ENCODE measurements around the gene LSMEM2. TPM values are rescaled to one million over a fixed set of nuclear protein-coding genes. Genes with fewer than 3 reads are reported as not detected.

The LSMEM2 gene
- total and polyA plus RNA-seq, 9 of the 15 experiments (the other 6 are each of a cell fraction or from before 2014, with no cell fraction given), result not detected

- peaks cover 6% of the 10 kb centered on the region; the same call in 1 of the 2 replicates for H4K20me1 ChIP-seq (replicated peaks; ENCODE audit: control insufficient read depth, insufficient read depth, low read length)
- BruUV-seq (replicated peaks), result no TSS peak
- 2% methylated on average over 41 of the region's 55 CpGs for WGBS (ENCODE audit: insufficient coverage, low coverage, missing lambda C conversion rate)
- in situ Hi-C loops (cut with MboI), result no loop called here
- ATAC-seq, result peak; percentile 91
- H3K27ac ChIP-seq (ENCODE audit: extremely low read depth, low read depth, low read length), result peak within 1 kb of the TSS; percentile 54
- peaks cover 12 to 25% of the 10 kb centered on the region in 2 experiments; a peak in 4 of 5 replicates for H3K4me1 ChIP-seq (replicated peaks in 1 of 2; ENCODE audit: control insufficient read depth in 2 of 2, insufficient read depth in 2 of 2, low read length in 2 of 2)
- H2AFZ ChIP-seq (ENCODE audit: low read depth, low read length), result peak within 1 kb of the TSS; percentile 87
- H3K9ac ChIP-seq (ENCODE audit: insufficient read depth in 1 of 2, low read depth in 2 of 2, low read length in 2 of 2), result peak within 1 kb of the TSS; percentile 78 to 98
- FAIRE-seq, result peak; percentile 97
- H3K4me2 ChIP-seq (ENCODE audit: insufficient read depth, low read length), result peak within 1 kb of the TSS; percentile 86
- POLR2A ChIA-PET, result interaction anchor here (0.6 to 2.1 kb wide), 15 partner anchors 9 to 56 kb away, joined by 3 to 31 read pairs (median 4); partner anchors contain the start of genes HYAL1, HYAL3, NAA80 and RASSF1
- H3K79me2 ChIP-seq (ENCODE audit: control insufficient read depth, insufficient read depth, low read length), result peaks cover 24% of the 10 kb centered on the region
- peaks cover 63% of the 10 kb centered on the region; the same call in 2 of the 3 replicates for H3K36me3 ChIP-seq (ENCODE audit: control insufficient read depth, insufficient read depth, low read length)
- H3K27me3 ChIP-seq (ENCODE audit: control insufficient read depth in 2 of 2, insufficient read depth in 2 of 2, low read length in 2 of 2), result no peaks in the 10 kb centered on the region
- no peaks in the 10 kb centered on the region for H3K9me1 ChIP-seq (ENCODE audit: control insufficient read depth, insufficient read depth, low read length)
- CTCF ChIA-PET (ENCODE audit: low intra/inter-chr PET ratio), result no interaction called here
- no peaks in the 10 kb centered on the region for H3K9me3 ChIP-seq (replicated peaks; ENCODE audit: control insufficient read depth, insufficient read depth, low read depth, low read length)
- peak within 1 kb of the TSS; percentile 84 for H3K4me3 ChIP-seq
- DNase-seq (ENCODE audit: extremely low read depth in 1 of 4, low spot score in 3 of 4), result peak; percentile 88 to 97 (median 92)
- intact Hi-C loops (cut with micrococcal nuclease), result loop anchor here (2.0 kb wide), 1 partner anchor 29 kb away; the partner anchor contains the start of genes HYAL3 and NAA80
- no peak for TF ChIP-seq ZNF780A (CRISPR knock-in tag; IDR thresholded peaks at IDR 0.05)
- no peak for TF ChIP-seq BMI1 (IDR thresholded peaks at IDR 0.05; ENCODE audit: low read length)
- no peak for TF ChIP-seq SAFB2 (IDR thresholded peaks at IDR 0.05; ENCODE audit: borderline replicate concordance, low read depth, low read length, severe bottlenecking)
- TF ChIP-seq ZNF740 (CRISPR knock-in tag; IDR thresholded peaks at IDR 0.05), result no peak
- TF ChIP-seq ZNF740 (tag; IDR thresholded peaks at IDR 0.05), result no peak
- no peak for TF ChIP-seq NR2C1 (IDR thresholded peaks at IDR 0.05)
- TF ChIP-seq NR2C1 (tag; IDR thresholded peaks at IDR 0.05), result no peak
- no peak for TF ChIP-seq ZNF584 (CRISPR knock-in tag; IDR thresholded peaks at IDR 0.05; ENCODE audit: low read depth)
- TF ChIP-seq U2AF2 (optimal IDR thresholded peaks at IDR 0.05; ENCODE audit: low read depth, low read length), result no peak
- no peak for TF ChIP-seq FOXA3 (CRISPR knock-in tag; conservative IDR thresholded peaks at IDR 0.05 in 1 of 2, IDR thresholded peaks at IDR 0.05 in 1 of 2)
- no peak for TF ChIP-seq ZNF785 (CRISPR knock-in tag; IDR thresholded peaks at IDR 0.05)
- TF ChIP-seq ILF3 (IDR thresholded peaks at IDR 0.05; ENCODE audit: borderline replicate concordance), result no peak
- no peak for TF ChIP-seq POLR2B (IDR thresholded peaks at IDR 0.05; ENCODE audit: low read depth, partially characterized antibody)
- TF ChIP-seq ARID2 (IDR thresholded peaks at IDR 0.05), result no peak
- peak; percentile 69 for TF ChIP-seq ELF1 (tag; IDR thresholded peaks at IDR 0.05)
- no peak for TF ChIP-seq PTBP1 (IDR thresholded peaks at IDR 0.05; ENCODE audit: low read depth, low read length)
- TF ChIP-seq CTBP1 (IDR thresholded peaks at IDR 0.05; ENCODE audit: borderline replicate concordance), result peak; percentile 51; the same call in 1 of the 2 replicates
- no peak for TF ChIP-seq STAT6 (CRISPR knock-in tag; IDR thresholded peaks at IDR 0.05)
- TF ChIP-seq SMAD4 (CRISPR knock-in tag; conservative IDR thresholded peaks at IDR 0.05), result no peak
These were observed 49.2 kb downstream of the LSMEM2 start, which contains the start of gene TUSC2 for GRCh38 chr3:50327943-50328691. Gene TUSC2, minus strand, starts transcription at chr3:50328223. Its CDS starts 124 bp downstream, at chr3:50328099.
